Endodermal cell (in vitro differentiated cells): Measurements from ENCODE around the gene MOCS1. TPM values are rescaled to one million over a fixed set of nuclear protein-coding genes. Genes with fewer than 3 reads are reported as not detected.

Experiments
- DNase-seq: peaks from one replicate; pipeline ENCODE4 v3.0.0-alpha.2; 2017
- H3K27ac ChIP-seq: 2 replicates; pipeline ENCODE4 v1.5.1; 2013; ENCODE audit warnings: mild to moderate bottlenecking, low read depth, low read length, moderate library complexity
- H3K27me3 ChIP-seq: 2 replicates; pipeline ENCODE4 v1.6.1; 2013; ENCODE audit warnings: mild to moderate bottlenecking, low read length, moderate library complexity; ENCODE audit not compliant: insufficient read depth, control insufficient read depth, poor library complexity, severe bottlenecking
- H3K36me3 ChIP-seq: 2 replicates; pipeline ENCODE4 v1.7.0; 2013; ENCODE audit warnings: mild to moderate bottlenecking, low read length, moderate library complexity; ENCODE audit not compliant: control insufficient read depth, insufficient read depth
- H3K4me1 ChIP-seq: one replicate; pipeline ENCODE4 v1.7.0; 2013; ENCODE audit warnings: low read length; ENCODE audit not compliant: control insufficient read depth, insufficient read depth
- H3K4me3 ChIP-seq: 2 replicates; pipeline ENCODE4 v1.5.1; 2013; ENCODE audit warnings: mild to moderate bottlenecking, low read length, moderate library complexity
- H3K9ac ChIP-seq: 2 replicates; pipeline ENCODE4 v1.6.1; 2013; ENCODE audit warnings: mild to moderate bottlenecking, low read length, moderate library complexity; ENCODE audit not compliant: poor library complexity, severe bottlenecking; ENCODE audit errors: extremely low read depth
- H3K9me3 ChIP-seq: 2 replicates; pipeline ENCODE4 v1.6.1; 2013; ENCODE audit warnings: mild to moderate bottlenecking, low read length, moderate library complexity; ENCODE audit not compliant: control insufficient read depth
- H3K27ac Mint-ChIP-seq: 2 replicates; pipeline ENCODE4 v1.8.0; 2020; ENCODE audit warnings: mixed read lengths
- H3K27me3 Mint-ChIP-seq: 2 replicates; pipeline ENCODE4 v1.8.0; 2021; ENCODE audit warnings: mild to moderate bottlenecking, mixed read lengths; ENCODE audit not compliant: insufficient read depth
- H3K36me3 Mint-ChIP-seq: 2 replicates; pipeline ENCODE4 v1.8.0; 2020; ENCODE audit warnings: low read depth, mixed read lengths
- H3K4me1 Mint-ChIP-seq: 2 replicates; pipeline ENCODE4 v1.8.0; 2020; ENCODE audit warnings: mixed read lengths
- H3K4me3 Mint-ChIP-seq: 2 replicates; pipeline ENCODE4 v1.8.0; 2020; ENCODE audit warnings: mild to moderate bottlenecking, moderate library complexity, mixed read lengths
- H3K9me3 Mint-ChIP-seq: 2 replicates; pipeline ENCODE4 v1.8.0; 2020; ENCODE audit warnings: mild to moderate bottlenecking, mixed read lengths
- WGBS, 2 experiments: methylation state at CpG; one replicate each; pipeline versions ENCODE4 v1.1.5 to v1.1.7; 2013; ENCODE audit warnings: missing lambda C conversion rate in 2 of 2, mixed read lengths in 1 of 2; ENCODE audit not compliant: insufficient coverage in 1 of 2, insufficient read length in 1 of 2; 5-methylcytosine and 5-hydroxymethylcytosine counted together
- total RNA-seq, 2 donors: library from RNA; stranded (reverse); fragmentation: NEBNext Ultra II Directional in 1 of 2; extraction: Animal tissue kit (Norgen Biotek cat#: 25700) in 1 of 2; gene quantifications; 2 replicates in 1 of 2; 3 replicates in 1 of 2; pipeline ENCODE4 v1.2.1, GENCODE V29; 2021
- TF ChIP-seq, protein P1 (sequence below): fragments of 200-600 bp; sonication (generic); conservative IDR thresholded peaks from 2 replicates; pipeline ENCODE4 v1.5.0; 2021; ENCODE audit warnings: antibody characterized with exemption, mild to moderate bottlenecking

MOCS1 gene
- total RNA-seq, 2 donors from 2014 or later = 8.7 to 11.3 TPM

- Histone ChIP-seq H3K4me3 (no peak overlapping the region), H3K9ac (no peak overlapping the region), H3K9me3 (no peaks in the 10 kb centered on the region), H3K36me3 (no peaks in the 10 kb centered on the region), H3K27ac (no peak overlapping the region), H3K27me3 (no peaks in the 10 kb centered on the region), H3K4me1 (no peaks in the 10 kb centered on the region)
- H3K4me1 Mint-ChIP-seq = no peaks in the 10 kb centered on the region
- no peak overlapping the region for H3K4me3 Mint-ChIP-seq
- no peaks in the 10 kb centered on the region for H3K9me3 Mint-ChIP-seq
- TF ChIP-seq, protein P1, sequence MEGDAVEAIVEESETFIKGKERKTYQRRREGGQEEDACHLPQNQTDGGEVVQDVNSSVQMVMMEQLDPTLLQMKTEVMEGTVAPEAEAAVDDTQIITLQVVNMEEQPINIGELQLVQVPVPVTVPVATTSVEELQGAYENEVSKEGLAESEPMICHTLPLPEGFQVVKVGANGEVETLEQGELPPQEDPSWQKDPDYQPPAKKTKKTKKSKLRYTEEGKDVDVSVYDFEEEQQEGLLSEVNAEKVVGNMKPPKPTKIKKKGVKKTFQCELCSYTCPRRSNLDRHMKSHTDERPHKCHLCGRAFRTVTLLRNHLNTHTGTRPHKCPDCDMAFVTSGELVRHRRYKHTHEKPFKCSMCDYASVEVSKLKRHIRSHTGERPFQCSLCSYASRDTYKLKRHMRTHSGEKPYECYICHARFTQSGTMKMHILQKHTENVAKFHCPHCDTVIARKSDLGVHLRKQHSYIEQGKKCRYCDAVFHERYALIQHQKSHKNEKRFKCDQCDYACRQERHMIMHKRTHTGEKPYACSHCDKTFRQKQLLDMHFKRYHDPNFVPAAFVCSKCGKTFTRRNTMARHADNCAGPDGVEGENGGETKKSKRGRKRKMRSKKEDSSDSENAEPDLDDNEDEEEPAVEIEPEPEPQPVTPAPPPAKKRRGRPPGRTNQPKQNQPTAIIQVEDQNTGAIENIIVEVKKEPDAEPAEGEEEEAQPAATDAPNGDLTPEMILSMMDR = no peak
- no peaks in the 10 kb centered on the region for H3K36me3 Mint-ChIP-seq
- H3K27me3 Mint-ChIP-seq = peaks cover 2% of the 10 kb centered on the region
- no peak overlapping the region for H3K27ac Mint-ChIP-seq
- WGBS, 2 experiments = 90 to 100% methylated on average over 1 to 3 of the region's 3 CpGs
- no peak for DNase-seq
These were observed 36.6 kb downstream of the MOCS1 start for GRCh38 chr6:39897698-39898097.

DNA sequence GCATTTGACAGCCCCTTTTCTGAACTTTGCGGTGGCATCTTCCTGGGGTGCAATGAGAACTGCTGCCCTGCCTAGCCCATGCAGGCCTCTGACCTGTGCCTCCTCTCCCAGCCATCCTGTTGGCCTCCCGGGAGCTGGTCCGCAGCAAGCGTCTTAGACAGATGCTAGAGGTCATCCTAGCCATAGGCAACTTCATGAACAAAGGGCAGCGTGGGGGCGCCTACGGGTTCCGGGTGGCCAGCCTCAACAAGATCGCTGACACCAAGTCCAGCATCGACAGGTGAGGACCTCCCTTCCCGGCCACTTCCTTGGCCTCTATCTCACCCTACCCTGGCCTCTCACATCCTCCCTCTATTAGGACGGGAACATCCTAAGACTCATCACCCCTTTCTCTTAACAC, 37.6 kb downstream of the MOCS1 start:
- H3K36me3 Mint-ChIP-seq = no peaks in the 10 kb centered on the region
- 89 to 100% methylated on average over 3 to 12 of the region's 12 CpGs for WGBS, 2 experiments
- H3K27me3 Mint-ChIP-seq = peaks cover 2% of the 10 kb centered on the region
- no peak overlapping the region for H3K27ac Mint-ChIP-seq
- Histone ChIP-seq H3K4me1 (no peaks in the 10 kb centered on the region), H3K9me3 (no peaks in the 10 kb centered on the region), H3K36me3 (no peaks in the 10 kb centered on the region), H3K9ac (no peak overlapping the region), H3K27ac (no peak overlapping the region), H3K4me3 (no peak overlapping the region), H3K27me3 (no peaks in the 10 kb centered on the region)
- TF ChIP-seq, protein P1 = no peak
- no peaks in the 10 kb centered on the region for H3K4me1 Mint-ChIP-seq
- H3K9me3 Mint-ChIP-seq = no peaks in the 10 kb centered on the region
- DNase-seq = no peak
- no peak overlapping the region for H3K4me3 Mint-ChIP-seq

- H3K9me3 Mint-ChIP-seq = no peaks in the 10 kb centered on the region
- no peaks in the 10 kb centered on the region for H3K36me3 ChIP-seq
- WGBS, 2 experiments = 87 to 94% methylated on average over 8 of the region's 8 CpGs
- no peak overlapping the region for H3K27ac Mint-ChIP-seq
- no peak overlapping the region for H3K9ac ChIP-seq
- TF ChIP-seq, protein P1 = no peak
- H3K27me3 ChIP-seq = no peaks in the 10 kb centered on the region
- H3K27me3 Mint-ChIP-seq = peaks cover 2% of the 10 kb centered on the region
- H3K36me3 Mint-ChIP-seq = no peaks in the 10 kb centered on the region
- H3K9me3 ChIP-seq = no peaks in the 10 kb centered on the region
- no peaks in the 10 kb centered on the region for H3K4me1 Mint-ChIP-seq
- no peak overlapping the region for H3K4me3 ChIP-seq
- no peak overlapping the region for H3K27ac ChIP-seq
- no peaks in the 10 kb centered on the region for H3K4me1 ChIP-seq
- no peak overlapping the region for H3K4me3 Mint-ChIP-seq
- DNase-seq = no peak
These were observed 41.0 kb downstream of the MOCS1 start for GRCh38 chr6:39893286-39893685.
